Lung microvascular endothelial cell (primary cell): ENCODE measurements around the gene IKZF2. TPM values are rescaled to one million over a fixed set of nuclear protein-coding genes. Genes with fewer than 3 reads are reported as not detected.

Experiments
- DNase-seq, 2 donors: peaks; one replicate each; pipeline versions ENCODE4 v3.0.0 to v3.0.0-alpha.2; 2010; ENCODE audit warnings: low read depth in 2 of 2
- total RNA-seq: library from RNA; depleted of rRNA; stranded (reverse); fragments of >200 nt; gene quantifications from 2 replicates; pipeline ENCODE4 v1.2.1, GENCODE V29; 2014

IKZF2 gene
- total RNA-seq, 1 donor from 2014 or later, result 1.4 TPM

DNA sequence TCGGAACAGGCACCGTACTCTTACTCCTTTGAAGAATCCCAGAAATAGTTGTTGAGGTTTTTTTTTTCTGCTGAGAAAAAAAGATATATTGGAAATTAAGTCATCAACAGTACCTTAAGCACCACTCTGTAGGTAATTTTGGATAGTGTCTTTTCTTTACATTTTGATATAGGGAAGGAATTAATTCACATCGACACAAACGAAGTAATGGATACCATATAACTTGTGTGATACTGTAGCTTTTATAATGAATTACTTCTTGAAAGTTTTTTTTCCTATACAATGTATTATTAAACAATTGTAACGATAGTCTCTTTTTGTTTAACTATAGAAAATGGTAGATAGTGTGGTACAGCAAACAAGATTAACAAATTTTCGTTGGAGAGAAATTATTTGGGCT, 1.5 kb upstream of the IKZF2 start:
- no peak for DNase-seq

DNA sequence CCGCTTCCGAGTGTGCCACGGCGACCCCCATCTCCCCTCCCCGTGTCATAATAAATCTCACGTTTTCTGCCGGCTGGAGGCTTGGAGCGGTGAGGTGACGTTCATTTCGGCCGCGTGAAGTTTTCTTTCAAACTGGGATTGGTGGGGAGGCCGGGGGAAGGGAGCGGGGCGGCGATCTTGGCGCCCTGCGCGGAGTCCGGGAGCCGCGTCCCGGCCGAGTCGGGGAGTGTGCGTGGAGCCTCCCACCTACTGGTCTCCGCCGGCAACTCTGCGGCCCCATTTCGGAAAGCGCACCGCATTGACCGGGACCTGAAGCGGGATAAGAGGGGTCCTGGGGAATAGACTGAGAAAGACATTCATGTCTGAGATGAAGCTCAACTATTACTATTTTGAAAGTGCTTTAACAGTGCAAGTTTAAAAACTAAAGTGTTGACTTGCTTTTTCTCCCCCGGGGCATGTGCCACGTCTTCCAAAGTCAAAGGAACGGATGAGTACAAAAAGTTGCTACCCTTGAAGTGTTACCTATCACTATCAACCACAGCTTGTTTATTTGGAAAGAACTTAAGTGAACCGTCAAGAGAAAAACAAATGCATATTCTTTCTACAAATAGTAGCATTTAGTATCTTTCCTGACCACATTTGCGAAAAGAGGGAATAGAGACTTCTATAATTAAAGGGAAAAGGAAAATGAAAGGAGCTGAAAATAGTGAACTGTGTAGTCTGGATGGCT, 818 bp upstream of the IKZF2 start:
- peak; percentile 60 to 81 for DNase-seq

DNA sequence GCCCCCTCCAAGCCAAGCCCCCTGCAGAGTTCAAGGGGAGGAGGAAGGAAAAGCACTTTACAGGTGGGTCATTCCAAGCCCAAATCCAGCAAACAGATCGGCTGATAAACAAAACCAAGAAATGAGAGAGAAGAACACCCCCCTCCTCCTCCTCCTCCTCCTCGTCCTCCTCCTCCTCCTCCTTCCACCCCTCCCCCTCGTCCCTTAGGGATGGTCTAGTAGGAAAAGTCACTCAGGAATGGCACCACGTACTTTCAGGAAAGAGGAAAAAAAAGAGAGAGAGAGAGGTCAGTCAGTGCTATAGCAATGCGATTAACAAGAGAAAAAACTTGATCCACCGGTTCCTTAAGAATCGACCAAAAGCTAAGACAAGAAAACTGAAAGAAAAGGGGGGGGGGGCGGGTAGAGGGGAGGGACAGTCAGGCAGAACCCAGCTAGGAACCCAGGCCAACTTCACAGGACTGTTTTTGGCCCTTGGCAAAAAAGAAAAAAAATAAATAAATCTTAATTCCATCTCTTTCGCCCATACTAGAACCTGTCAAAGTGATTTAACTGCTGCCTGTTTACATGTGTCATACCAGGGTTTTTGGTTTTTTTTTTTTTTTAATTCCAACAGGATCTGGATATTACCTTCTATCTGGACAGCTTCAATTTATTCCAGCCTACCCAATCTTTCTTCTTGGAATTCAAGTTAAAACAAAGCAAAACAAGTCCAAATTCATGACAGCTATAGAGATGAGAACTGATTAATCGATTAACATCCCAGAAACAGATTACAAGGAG, 906 bp downstream of the IKZF2 start:
- peak in 1 of 2 donors; percentile 26 for DNase-seq

DNA sequence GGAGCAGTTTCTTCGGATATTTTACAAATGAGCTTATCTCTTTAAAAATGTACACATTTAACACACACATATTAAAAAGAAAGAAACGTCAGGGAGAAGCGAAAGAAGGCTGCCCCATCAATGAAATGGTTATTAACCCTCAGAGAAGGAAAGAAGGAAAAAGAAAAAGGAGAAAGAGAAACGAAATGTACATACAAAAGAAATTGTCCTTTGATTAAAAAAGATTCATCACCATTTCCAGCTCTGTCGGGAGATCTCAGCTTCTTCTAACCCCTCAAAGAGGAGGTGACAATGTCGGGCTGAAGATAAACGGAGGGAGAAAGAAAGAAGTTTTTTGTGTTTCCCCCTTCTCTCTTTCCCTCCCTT, 1.5 kb downstream of the IKZF2 start:
- peak in 1 of 2 donors; percentile 1 for DNase-seq

DNA sequence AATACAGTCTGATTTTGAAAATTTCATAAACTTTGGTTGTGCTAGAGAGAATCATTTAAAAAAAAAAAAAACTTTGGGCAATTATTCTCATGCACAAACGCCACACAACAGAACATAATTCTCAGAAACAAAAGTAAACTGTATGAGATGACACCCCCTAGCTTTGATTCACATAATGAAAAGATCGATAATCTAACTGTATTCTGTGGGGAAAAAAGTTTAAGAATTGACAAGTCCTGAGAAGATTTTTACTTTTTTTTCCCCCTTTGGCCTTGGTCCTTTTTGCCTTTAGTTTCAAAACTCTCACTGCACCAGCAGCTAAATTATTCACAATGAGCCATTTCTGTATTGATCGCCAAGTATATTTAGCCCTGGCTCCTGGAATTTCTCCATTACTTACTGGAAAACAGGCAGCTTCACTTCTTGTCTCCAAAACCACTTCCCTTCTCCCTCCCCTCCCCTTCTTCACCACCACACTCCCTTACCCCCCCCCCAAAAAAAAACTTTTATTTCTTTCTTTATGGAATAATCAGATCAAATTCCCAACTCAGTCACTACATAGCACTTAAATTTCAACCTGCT, 2.0 kb downstream of the IKZF2 start:
- DNase-seq, result no peak

DNA sequence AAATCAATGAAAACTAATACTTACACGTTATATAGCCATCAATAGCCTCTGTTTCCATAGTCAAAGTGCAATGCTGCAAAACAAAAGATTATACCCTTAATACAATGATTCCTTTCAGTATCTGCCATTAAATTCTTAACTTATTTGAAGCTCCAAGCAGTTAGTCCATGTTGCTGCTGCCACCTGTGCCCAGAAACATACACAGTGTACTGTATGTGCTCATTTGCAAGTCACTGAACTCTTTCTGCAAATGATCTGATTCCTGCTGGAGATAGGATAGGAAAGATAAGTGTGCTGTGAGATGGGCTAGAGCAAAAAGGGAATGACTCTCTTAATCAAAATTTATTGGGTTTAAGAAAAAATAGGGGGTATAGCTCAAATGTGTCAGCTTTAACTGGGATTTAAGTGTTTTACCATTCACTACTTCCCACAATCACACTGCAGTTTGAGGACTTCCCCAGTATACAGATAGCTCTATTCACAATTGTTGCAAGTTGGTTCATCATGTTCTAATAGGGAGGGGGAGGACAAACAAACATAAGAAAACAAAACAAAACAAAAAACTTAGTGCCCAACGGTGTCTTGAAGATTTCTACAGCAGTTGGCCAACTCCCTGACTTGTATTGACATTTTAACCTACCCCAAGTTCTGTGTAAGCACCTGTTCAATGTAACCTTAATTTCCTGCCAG, 2.7 kb downstream of the IKZF2 start:
- DNase-seq, result no peak

DNA sequence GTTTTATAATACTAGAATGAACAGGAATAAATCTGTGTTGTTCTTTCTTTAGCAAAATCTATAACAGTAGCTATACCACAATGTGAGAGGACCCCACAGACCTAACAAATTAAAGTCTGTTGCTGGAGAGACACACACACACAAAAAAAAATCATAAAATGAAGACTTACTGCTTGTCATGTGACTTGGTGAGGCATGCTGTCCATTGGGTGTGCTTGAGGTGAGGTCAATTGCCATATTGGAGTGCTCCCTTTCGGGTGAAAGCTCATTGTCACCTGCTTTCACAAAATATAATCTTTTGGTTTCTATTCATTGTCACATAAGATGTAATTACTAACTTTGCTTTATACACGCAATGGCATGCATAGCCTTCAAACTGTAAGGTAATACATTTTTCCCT, 3.9 kb downstream of the IKZF2 start:
- DNase-seq, result no peak

DNA sequence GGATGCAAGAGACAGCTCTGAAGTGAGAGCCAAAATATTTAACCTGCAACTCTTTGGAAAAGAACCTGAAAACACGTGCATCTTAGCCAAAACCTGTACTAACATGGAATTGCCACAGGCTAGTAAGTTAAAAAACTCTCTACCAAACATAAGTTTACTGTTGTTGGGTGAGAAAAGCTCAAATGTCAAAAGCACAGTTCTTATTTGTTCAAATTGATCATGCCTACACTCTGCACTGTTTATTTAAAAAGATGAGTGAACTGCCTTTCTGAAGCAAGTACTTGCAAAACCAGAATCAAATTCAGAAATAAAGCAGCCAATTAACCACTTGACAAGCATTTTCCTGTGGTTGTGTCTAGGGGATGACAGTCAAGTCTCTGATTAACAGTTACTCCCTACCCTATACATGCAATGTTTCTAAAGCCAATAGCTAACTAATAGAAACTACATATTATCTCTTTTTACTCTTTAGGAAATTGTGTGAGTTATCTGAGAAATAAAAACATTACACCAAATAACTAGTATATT, 5.6 kb downstream of the IKZF2 start:
- DNase-seq, result no peak

DNA sequence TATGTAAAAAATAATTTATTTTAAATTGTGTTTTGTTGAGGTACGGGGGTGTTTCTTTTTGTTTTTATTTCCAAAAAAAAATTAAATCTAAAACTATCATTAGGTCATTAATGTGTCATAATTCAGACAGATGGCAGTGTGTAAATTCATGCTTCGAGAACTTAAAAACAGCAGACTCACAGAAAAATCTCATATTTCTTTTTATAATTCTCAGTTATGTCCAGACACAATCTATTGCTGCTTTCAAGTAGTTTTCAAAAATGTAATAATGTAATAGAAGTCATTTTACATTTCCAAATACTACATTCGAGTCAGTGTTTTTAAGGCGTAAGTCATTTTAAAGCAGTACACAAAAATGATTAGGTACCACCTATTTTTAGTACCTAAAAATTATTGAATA, 14.3 kb downstream of the IKZF2 start:
- DNase-seq, result no peak

DNA sequence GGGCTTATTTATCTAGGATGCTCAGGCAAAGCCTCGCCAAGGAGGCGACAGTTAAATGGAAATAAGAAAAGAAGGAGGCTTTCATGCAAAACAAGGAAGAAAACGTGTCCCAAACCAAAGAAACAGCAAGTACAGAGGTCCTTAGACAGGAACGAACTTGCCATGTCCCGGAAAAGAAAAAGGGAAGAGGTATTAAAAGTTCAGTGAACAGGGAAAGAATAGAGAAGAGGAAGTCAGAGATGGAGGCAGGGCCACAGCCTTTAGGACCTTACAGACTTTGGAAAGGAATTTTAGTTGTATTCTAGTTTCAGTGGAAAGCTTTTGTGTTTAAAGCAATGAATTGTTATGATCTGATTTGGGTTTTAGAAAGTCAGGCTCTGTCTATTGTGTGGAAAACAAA, 22.1 kb downstream of the IKZF2 start:
- DNase-seq, result no peak

DNA sequence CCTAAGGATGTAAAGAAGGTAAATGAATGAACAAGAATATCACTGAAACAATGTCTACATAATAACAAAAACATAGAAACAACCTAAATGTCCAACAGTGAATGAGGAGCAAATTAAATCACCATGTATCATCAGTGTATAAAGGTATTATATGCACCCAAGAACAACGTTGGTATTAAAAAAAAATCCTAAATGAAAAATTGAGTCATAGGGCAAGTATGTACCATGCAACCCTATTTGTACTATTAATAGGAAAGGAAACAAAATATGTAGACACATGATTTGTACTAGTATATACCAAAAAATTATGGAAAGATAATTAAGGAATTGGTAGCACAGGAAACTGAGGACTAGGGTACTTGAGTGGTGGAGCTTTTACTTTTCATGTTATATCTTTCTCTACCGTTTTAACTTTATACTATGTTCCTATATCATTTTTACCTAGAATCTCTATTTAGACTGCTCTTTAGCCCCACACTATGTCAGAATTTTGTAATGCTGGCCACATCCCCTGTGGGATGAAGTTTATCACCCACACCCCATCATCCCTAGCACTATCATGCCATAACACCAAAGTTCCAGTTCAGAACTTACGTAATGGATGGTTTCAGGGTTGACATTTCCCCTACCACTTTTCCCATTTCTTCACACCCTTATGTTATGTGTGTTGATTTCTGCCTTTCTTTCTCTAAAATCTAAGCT, 25.6 kb downstream of the IKZF2 start:
- no peak for DNase-seq

DNA sequence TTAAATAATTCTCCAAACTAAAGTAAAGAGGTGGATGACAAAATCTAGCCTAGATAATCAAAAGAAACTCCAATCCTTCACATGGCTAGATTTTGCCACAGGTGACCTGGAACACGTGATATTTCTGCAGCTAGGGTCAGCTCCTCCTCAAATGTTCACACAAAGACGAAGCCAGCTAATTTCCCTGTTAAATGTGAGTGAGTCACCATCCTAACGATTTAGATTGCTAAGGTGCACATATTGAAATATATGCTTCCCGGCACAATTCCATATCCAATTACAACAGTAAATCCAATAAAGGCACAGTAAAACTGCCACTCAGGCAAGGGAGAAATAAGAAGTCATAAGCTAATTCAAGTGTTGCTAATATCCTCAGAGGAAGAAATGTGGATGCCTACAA, 28.7 kb downstream of the IKZF2 start:
- DNase-seq, result no peak

DNA sequence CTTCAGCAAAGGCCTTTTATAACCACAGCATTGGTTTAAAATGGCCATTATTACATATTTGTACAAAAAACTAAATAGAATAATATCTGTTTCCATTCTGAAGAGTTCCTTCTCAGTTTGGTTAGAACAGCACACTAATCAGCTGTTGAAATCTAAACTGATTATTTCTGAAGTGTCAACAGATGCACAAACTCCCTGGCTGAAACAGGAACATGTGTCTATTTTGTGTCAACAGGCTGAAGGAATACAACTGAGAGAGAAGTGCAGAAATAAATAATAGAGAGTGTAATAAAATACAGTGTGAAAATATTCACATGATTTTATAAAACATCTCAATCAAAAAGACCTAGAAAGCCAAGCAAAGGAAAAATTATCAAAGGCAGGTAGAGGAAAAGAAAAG, 29.7 kb downstream of the IKZF2 start:
- no peak for DNase-seq

DNA sequence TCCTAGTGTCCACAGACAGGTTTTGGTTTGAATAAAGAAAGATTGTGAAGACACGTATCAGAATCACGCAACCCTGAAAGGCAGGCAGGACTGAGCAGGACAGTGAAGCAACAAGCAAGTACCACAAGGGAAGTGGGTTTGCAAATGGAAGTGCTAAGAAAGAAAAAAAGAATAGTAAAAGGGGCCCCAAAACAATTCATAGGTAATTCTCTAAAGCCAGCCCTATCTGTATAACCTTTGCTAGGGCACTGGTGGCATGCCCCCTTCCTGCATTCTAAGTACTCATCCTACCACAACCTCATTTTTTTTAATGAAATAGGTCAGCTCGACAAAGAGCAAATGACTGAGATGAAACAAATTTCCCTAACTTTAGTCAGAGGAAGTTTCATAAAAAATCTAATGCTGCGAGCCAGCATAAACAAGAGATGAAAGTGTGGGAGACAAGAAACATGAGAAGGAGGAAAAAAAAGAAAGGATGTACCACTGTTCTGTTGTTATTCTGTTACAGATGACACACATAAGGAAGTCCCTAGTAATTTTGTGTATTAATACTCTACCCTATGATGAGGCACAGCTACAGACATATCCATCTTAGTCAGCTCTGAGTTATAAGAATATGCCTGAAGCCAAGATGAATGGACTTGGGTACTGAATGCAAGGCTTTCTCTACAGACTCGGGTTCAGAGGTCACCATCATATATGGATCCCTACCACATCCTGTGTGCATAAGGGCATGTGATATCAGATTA, 32.2 kb downstream of the IKZF2 start:
- DNase-seq, result peak in 1 of 2 donors; percentile 64

DNA sequence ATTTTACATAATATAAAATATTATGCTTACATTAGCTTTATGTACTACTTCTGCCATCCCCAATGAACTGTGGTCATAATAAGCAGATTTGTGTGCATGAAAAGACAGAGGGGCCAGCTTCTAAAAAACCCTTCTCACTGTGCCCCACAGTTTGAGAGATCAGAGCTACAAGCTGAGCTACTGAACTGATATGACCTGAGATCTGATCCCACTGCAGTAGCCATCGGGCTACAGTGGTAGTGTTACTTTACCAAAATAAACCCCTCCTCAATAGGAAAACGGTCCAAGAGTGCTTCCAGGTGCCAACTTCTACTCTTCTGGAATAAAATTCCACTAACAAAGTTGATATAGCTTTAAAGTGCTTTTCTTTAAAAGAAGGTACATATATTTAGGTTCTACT, 43.1 kb downstream of the IKZF2 start:
- no peak for DNase-seq

DNA sequence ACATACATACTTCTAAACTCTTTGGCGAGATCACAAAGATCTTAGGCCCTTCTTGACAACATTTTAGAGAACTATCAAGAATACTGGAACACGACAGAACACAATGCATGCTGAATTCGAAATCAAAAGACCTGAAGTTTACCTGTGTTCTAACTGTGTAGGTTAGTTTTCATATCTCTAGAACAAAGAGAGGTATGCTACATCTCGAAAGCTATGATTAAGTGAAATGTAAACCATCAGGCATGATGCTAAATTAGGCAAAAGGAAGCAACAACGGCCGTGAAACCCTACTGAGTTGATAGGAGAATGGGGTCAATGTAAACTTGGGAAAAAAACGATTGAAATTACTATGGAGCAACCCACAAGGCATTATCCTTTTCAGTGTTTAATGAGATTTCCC, 43.7 kb downstream of the IKZF2 start:
- DNase-seq, result no peak

DNA sequence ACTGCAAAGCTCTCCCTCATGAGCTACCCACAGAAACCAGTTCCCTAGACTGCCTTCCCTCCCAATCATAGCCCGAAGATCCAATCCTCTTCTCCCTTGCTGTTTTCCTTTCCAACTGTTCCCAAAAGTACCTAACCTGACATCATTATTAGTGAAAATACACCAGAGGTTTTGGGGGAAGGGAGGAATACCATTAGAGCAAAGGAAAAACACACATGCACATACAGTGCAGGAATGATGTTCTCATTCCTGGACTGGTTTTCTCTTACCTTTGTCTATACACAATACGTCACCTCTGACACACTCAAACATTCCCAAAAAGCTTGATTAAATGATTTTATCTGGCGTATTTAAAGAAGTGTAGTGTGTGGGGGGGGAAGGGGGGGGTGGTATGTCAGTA, 46.2 kb downstream of the IKZF2 start:
- no peak for DNase-seq

DNA sequence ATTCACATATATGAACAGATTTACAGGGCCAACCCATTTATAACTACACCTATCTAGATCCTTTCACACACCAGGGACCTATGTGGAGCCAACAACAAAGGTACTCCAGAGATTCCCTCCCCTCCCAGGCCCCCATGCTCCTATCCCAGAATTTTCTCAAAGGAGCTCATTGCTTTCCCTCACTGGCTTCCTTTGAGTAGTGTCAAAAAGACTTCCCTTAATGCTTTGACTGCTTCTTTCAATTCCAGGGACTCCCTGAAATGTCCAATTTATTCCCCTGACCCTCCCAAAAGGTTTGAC, 46.6 kb downstream of the IKZF2 start:
- DNase-seq, result no peak

DNA sequence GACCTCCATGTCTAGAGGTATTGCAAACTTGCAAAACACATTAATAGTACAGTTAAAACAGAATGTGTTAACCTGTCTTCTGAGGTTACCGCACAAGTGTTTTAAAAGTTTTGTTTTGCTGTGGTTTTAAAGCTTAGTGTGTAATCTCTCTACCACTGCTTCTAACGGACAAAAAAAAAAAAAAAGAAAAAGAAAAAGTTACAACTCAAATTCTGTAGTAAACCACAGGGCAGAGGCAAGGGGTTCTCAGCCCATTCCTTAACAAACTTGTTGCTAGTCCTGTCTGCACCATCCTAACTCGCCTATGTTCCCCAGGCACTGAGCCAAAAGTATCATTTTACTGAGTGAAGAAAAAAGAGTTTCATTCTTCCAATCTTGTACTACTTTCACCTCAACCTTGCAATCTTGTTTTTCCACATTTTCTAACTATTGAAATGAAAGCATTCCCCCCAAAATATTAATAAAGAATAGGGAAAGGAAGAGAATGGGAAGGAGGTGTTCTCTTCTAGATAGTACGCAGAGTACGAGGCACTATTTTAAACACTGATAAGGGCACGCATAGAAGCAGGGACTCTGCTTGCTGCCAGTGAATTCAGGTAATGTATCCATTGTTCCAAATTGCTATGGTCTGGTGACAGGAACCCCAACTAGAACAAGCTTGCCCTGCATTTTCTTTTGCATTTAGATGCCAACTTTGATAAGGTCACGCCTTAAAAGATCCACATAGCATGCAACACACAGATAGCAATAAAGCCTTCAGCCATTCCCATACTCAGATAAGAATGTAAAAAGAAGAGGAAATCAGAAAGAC, 47.1 kb downstream of the IKZF2 start:
- DNase-seq, result no peak
